ENCODE measurements around the gene SNORC.

DNA sequence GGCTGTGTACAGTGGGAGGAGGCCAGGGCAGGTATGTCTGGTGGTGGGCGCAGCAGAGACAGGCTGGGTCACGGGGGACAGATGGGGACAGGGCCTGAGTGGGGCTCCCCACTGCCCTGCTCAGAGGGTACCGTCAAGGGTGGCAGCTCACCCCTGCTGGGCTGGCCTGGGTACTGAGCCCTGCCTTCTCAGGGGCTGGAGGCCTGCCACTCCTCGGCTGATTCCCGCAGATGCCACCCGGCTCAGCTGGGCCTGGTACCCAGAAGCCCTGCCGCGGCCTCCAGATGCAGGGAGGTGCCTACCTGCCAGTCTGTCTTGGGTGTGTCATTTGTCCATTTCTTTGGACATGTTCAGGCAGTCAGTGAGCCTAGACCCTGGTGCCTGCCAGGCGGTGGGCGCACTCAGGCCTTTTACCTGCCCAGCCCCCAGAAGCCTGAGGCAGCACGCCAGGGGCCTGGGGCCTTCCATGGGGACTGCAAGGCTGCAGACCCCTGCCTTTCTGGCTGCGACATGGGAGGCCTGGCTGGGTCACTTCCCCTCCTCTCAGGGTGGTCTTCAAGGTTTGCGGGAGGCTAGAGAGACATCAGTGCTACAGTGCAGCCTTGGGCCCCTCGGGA is 3.3 kb downstream of the SNORC start:
- TF ChIP-seq POLR2AphosphoS5 (IDR thresholded peaks at IDR 0.05) (no peak), POLR2A (IDR thresholded peaks at IDR 0.05) (no peak)

All from suprapubic skin (tissue), 4 donors.